Upper lobe of left lung (tissue), 6 donors: Measurements from ENCODE around the gene EPN1. TPM values are rescaled to one million over a fixed set of nuclear protein-coding genes. Genes with fewer than 3 reads are reported as not detected.
A peak's percentile ranks its signal among the peaks of the same experiment; 100 is the strongest.

ENCODE experiments used
- ATAC-seq, 2 donors: fragments of 200-7000 bp; cut with Tn5 transposase; one replicate each; pipeline ENCODE4 v1.9.1; 2022; ENCODE audit warnings: mild to moderate bottlenecking in 2 of 2, moderate library complexity in 2 of 2; ENCODE audit not compliant: low FRiP score in 2 of 2
- DNase-seq, 2 donors: peaks; one replicate each; pipeline ENCODE4 v3.0.0-alpha.2; 2019 to 2020
- H3K27ac ChIP-seq, 4 donors: fragments of 200-600 bp; sonication (generic); one replicate each; pipeline ENCODE4 v1.5.1; 2016 to 2019
- H3K27me3 ChIP-seq, 4 donors: fragments of 200-600 bp; sonication (generic); one replicate each; pipeline ENCODE4 v1.5.1; 2017 to 2019
- H3K36me3 ChIP-seq, 4 donors: fragments of 200-600 bp; sonication (generic); one replicate each; pipeline ENCODE4 v1.5.1; 2016 to 2019
- H3K4me1 ChIP-seq, 4 donors: fragments of 200-600 bp; sonication (generic); one replicate each; pipeline ENCODE4 v1.5.1; 2018 to 2019
- H3K4me3 ChIP-seq, 4 donors: fragments of 200-600 bp; sonication (generic); one replicate each; pipeline ENCODE4 v1.5.1; 2017 to 2019; ENCODE audit warnings: mild to moderate bottlenecking in 2 of 4, moderate library complexity in 1 of 4
- H3K9me3 ChIP-seq, 4 donors: fragments of 200-600 bp; sonication (generic); one replicate each; pipeline ENCODE4 v1.5.1; 2018 to 2019
- EP300 ChIP-seq, 4 donors: sonication (generic); formaldehyde crosslinking; IDR thresholded peaks; one replicate each; pipeline ENCODE4 v1.5.1; 2017; ENCODE audit warnings: antibody characterized with exemption in 4 of 4, control low read depth in 2 of 4
- POLR2A ChIP-seq, 4 donors: fragments of 450-650 bp; IDR thresholded peaks; one replicate each; pipeline ENCODE4 v1.5.1; 2016 to 2017; ENCODE audit warnings: antibody characterized with exemption in 4 of 4, mild to moderate bottlenecking in 2 of 4
- POLR2AphosphoS5 ChIP-seq, 2 donors: sonication (generic); formaldehyde crosslinking; IDR thresholded peaks; one replicate each; pipeline ENCODE4 v1.5.1; 2017; ENCODE audit warnings: antibody characterized with exemption in 2 of 2
- WGBS, 2 donors: methylation state at CpG; one replicate each; pipeline ENCODE4 v1.1.5; 2017 to 2018; 5-methylcytosine and 5-hydroxymethylcytosine counted together
- total RNA-seq, 6 donors: library from RNA; depleted of rRNA in 4 of 6; stranded (reverse); fragments of >200 nt in 4 of 6; gene quantifications; one replicate each; pipeline versions ENCODE4 v1.1.0 to v1.2.1, GENCODE V29; 2016 to 2021
- TF ChIP-seq, protein P1 (sequence below), 6 experiments: fragments of 450-650 bp in 4 of 6; fragments of 200-600 bp in 2 of 6; sonication (generic) in 2 of 6; IDR thresholded peaks; one replicate each; pipeline ENCODE4 v1.5.1; 2016 to 2019; ENCODE audit warnings: antibody characterized with exemption in 6 of 6
- donor health status: DM: no; HTN: no; CAD: no; lungs with moderate emphysema.
- donor health status: DM: no; HTN: yes; CAD: no; lungs with severe emphysema.

EPN1 gene
- total RNA-seq, 6 donors from 2014 or later: 59.7 to 357 (median 126) TPM

DNA sequence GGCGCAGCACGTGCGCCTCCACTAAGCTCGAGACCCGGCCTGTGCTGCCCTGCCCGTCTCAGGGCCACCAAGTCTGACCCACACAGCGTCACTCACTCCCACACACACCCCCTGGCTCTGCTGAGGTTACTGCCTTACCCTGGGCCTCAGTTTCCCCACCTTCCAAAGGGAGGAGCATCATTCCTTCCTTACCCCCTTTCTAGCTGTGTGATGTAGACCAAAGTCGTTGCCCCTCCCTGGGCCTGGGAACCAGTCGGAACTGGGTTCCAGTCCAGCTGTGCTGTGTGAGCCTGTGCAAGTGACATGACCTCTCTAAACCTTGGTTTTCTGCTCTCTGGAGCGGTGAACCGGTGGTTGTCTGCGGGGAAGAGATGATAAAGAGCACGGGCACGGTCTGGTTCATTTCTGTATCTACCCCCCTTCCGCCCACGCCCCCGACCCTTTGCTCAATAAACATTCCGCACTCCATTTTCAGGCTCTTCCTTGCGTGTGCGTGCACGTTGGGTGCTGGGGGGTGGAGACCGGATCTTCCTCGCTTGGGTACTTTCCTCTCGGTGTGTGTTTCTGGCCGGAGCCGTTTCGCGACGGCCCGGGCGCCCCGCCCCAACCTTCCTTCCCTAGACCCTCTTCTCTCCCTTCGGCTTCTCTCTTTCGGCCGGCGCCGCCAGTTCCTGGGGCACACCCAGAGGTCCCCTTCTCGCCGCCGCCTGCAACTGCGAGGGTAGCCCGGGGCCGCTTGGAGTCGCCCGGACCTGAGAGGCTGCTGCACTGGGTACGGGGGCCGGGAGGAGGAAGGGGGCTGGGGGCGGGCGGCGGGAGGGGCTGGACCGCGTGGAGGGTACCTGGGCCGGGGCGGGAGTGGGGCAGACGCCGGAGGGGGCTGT is 31.8 kb upstream of the EPN1 start, which contains the start of gene ZNF581:
Gene ZNF581 (plus strand): TSS at position 647 of the 884 bp plus-strand sequence. CDS start 923 bp downstream, outside the sequence.
- peak; percentile 73 to 95 for DNase-seq
- Histone ChIP-seq H3K27me3 (no peaks in the 10 kb centered on the region), H3K9me3 (no peaks in the 10 kb centered on the region), H3K27ac (peak within 1 kb of the TSS; percentile 77 to 94 (median 91)), H3K4me3 (peak within 1 kb of the TSS; percentile 74 to 96 (median 86)), H3K36me3 (peaks cover 5 to 13% (median 11%) of the 10 kb centered on the region in 4 donors), H3K4me1 (peaks cover 58 to 81% (median 60%) of the 10 kb centered on the region in 4 donors)
- 2 to 3% methylated on average over 43 to 44 of the region's 56 CpGs for WGBS, 2 donors
- ATAC-seq: peak; percentile 73 to 78
- TF ChIP-seq EP300 (IDR thresholded peaks at IDR 0.05) (peak in 1 of 4 donors; percentile 18), POLR2A (IDR thresholded peaks at IDR 0.05) (no peak), POLR2AphosphoS5 (IDR thresholded peaks at IDR 0.05) (peak; percentile 43 to 58)
- TF ChIP-seq, protein P1, sequence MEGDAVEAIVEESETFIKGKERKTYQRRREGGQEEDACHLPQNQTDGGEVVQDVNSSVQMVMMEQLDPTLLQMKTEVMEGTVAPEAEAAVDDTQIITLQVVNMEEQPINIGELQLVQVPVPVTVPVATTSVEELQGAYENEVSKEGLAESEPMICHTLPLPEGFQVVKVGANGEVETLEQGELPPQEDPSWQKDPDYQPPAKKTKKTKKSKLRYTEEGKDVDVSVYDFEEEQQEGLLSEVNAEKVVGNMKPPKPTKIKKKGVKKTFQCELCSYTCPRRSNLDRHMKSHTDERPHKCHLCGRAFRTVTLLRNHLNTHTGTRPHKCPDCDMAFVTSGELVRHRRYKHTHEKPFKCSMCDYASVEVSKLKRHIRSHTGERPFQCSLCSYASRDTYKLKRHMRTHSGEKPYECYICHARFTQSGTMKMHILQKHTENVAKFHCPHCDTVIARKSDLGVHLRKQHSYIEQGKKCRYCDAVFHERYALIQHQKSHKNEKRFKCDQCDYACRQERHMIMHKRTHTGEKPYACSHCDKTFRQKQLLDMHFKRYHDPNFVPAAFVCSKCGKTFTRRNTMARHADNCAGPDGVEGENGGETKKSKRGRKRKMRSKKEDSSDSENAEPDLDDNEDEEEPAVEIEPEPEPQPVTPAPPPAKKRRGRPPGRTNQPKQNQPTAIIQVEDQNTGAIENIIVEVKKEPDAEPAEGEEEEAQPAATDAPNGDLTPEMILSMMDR (IDR thresholded peaks at IDR 0.05): peak in 1 of 6 experiments; percentile 24

DNA sequence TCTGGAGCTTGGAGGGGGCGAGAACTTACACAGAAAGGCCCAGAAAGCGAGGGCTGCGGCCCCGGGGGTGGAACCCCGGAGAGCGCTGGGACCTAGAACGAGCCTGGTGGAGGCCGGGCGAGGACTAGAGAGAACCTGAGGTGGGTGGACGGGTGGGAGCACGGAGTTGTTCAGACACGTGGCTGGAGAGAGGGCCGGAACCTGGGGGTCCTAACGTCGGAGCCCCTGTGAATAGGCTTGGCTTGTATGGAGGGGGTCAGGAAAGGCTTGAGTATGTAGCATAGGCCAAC is 31.2 kb upstream of the EPN1 start:
- no peak for ATAC-seq
- WGBS, 2 donors: 1% methylated on average over 15 of the region's 15 CpGs
- no peak for DNase-seq
- Histone ChIP-seq H3K9me3 (no peaks in the 10 kb centered on the region), H3K27ac (peak overlapping the region; percentile 77 to 94 (median 91)), H3K4me3 (peak overlapping the region; percentile 74 to 96 (median 86)), H3K27me3 (no peaks in the 10 kb centered on the region), H3K4me1 (peaks cover 59 to 83% (median 63%) of the 10 kb centered on the region in 4 donors), H3K36me3 (peaks cover 5 to 13% (median 8%) of the 10 kb centered on the region in 4 donors)
- no peak for TF ChIP-seq POLR2AphosphoS5 (IDR thresholded peaks at IDR 0.05)
- TF ChIP-seq POLR2A (IDR thresholded peaks at IDR 0.05): no peak
- TF ChIP-seq, protein P1 (IDR thresholded peaks at IDR 0.05): no peak
- TF ChIP-seq EP300 (IDR thresholded peaks at IDR 0.05): no peak

DNA sequence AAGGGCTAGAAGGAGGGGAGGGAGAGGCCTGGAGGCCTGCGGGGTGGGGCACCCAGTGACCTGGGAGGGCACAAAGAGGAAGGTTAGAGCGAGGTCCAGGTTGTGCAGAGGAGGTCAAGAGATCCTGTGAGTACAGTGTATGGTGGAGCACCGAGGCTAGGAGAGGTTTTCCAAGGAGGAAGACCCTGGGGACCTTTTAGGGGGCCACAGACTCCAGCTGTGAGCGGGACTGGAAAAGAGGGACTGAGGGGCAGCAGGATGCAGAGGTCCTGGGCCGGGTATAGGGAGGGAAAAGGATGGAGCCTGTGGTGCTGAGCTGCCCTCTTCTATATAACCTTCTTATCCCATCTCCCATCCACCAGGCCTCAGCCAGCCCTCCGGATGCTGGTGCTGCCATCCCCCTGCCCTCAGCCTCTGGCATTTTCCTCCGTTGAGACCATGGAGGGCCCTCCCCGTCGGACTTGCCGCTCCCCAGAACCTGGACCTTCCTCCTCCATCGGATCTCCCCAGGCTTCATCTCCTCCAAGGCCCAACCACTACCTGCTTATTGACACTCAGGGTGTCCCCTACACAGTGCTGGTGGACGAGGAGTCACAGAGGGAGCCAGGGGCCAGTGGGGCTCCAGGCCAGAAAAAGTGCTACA is 30.7 kb upstream of the EPN1 start:
- H3K27me3 ChIP-seq: no peaks in the 10 kb centered on the region
- 48 to 52% methylated on average over 11 to 12 of the region's 12 CpGs for WGBS, 2 donors
- DNase-seq: no peak
- peaks cover 5 to 13% (median 8%) of the 10 kb centered on the region in 4 donors for H3K36me3 ChIP-seq
- no peak for ATAC-seq
- H3K27ac ChIP-seq: peak overlapping the region; percentile 77 to 94 (median 91)
- H3K4me1 ChIP-seq: peaks cover 58 to 83% (median 63%) of the 10 kb centered on the region in 4 donors
- no peaks in the 10 kb centered on the region for H3K9me3 ChIP-seq
- H3K4me3 ChIP-seq: peak overlapping the region; percentile 74 to 96 (median 86)
- TF ChIP-seq POLR2AphosphoS5 (IDR thresholded peaks at IDR 0.05) (no peak), EP300 (IDR thresholded peaks at IDR 0.05) (no peak), POLR2A (IDR thresholded peaks at IDR 0.05) (no peak)
- TF ChIP-seq, protein P1 (IDR thresholded peaks at IDR 0.05): no peak

DNA sequence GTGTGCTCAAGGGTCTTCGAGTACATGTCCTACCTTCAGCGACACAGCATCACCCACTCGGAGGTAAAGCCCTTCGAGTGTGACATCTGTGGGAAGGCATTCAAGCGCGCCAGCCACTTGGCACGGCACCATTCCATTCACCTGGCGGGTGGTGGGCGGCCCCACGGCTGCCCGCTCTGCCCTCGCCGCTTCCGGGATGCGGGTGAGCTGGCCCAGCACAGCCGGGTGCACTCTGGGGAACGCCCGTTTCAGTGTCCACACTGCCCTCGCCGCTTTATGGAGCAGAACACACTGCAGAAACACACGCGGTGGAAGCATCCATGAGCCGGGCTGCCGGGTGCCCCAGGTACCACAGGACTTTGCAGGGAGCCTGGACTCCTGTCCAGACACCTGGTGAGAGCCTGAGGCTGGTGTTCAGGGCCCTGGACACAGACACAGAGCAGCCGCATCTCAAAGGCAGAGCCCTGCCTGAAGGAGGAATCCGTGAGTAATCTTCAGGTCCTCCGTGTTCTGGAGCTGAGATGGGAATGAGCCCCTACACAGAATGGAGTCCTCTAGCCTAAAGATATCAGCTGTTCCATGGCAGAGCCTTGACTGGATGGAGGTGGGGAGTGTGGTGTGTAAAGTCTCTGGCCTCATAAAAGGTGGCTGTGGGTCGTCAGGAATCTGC is 30.0 kb upstream of the EPN1 start:
- 89 to 90% methylated on average over 20 to 21 of the region's 28 CpGs for WGBS, 2 donors
- Histone ChIP-seq H3K4me1 (peaks cover 55 to 83% (median 60%) of the 10 kb centered on the region in 4 donors), H3K4me3 (no peak overlapping the region), H3K27ac (no peak overlapping the region), H3K9me3 (no peaks in the 10 kb centered on the region), H3K27me3 (no peaks in the 10 kb centered on the region), H3K36me3 (peaks cover 5 to 13% (median 8%) of the 10 kb centered on the region in 4 donors)
- TF ChIP-seq POLR2AphosphoS5 (IDR thresholded peaks at IDR 0.05) (no peak), POLR2A (IDR thresholded peaks at IDR 0.05) (no peak), EP300 (IDR thresholded peaks at IDR 0.05) (no peak)
- TF ChIP-seq, protein P1 (IDR thresholded peaks at IDR 0.05): no peak
- DNase-seq (peak in 1 of 2 donors; percentile 83), ATAC-seq (no peak)
